ENCODE data around the gene NFIB. TPM values are rescaled to one million over a fixed set of nuclear protein-coding genes. Genes with fewer than 3 reads are reported as not detected.
A peak's percentile ranks its signal among the peaks of the same experiment; 100 is the strongest.

NFIB gene
- total RNA-seq, 1 experiment from 2014 or later: 18.6 TPM

- no peak overlapping the region for H3K4me3 ChIP-seq (ENCODE audit: low read length)
- no TSS peak for BruUV-seq (replicated peaks)
- no peaks in the 10 kb centered on the region for H4K20me1 ChIP-seq (ENCODE audit: low read length)
- no peak for TF ChIP-seq EZH2phosphoT487 (IDR thresholded peaks at IDR 0.05; ENCODE audit: borderline replicate concordance, low read length)
- TF ChIP-seq, protein P1, sequence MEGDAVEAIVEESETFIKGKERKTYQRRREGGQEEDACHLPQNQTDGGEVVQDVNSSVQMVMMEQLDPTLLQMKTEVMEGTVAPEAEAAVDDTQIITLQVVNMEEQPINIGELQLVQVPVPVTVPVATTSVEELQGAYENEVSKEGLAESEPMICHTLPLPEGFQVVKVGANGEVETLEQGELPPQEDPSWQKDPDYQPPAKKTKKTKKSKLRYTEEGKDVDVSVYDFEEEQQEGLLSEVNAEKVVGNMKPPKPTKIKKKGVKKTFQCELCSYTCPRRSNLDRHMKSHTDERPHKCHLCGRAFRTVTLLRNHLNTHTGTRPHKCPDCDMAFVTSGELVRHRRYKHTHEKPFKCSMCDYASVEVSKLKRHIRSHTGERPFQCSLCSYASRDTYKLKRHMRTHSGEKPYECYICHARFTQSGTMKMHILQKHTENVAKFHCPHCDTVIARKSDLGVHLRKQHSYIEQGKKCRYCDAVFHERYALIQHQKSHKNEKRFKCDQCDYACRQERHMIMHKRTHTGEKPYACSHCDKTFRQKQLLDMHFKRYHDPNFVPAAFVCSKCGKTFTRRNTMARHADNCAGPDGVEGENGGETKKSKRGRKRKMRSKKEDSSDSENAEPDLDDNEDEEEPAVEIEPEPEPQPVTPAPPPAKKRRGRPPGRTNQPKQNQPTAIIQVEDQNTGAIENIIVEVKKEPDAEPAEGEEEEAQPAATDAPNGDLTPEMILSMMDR (conservative IDR thresholded peaks at IDR 0.05; ENCODE audit: low read depth, low read length): no peak
- no peak for TF ChIP-seq EZH2 (IDR thresholded peaks at IDR 0.05; ENCODE audit: low read length, unreplicated experiment)
- no peaks in the 10 kb centered on the region for H3K79me2 ChIP-seq (ENCODE audit: low read length)
- ATAC-seq: no peak
- no peaks in the 10 kb centered on the region for H3K9me3 ChIP-seq (ENCODE audit: low read length)
- H3F3A ChIP-seq (ENCODE audit: low read length, unreplicated experiment): no peaks in the 10 kb centered on the region
- no peaks in the 10 kb centered on the region for H3K9me2 ChIP-seq (replicated peaks; ENCODE audit: low read length)
- DNase-seq: no peak
- ChIA-PET POLR2A (ENCODE audit: unreplicated experiment) (interaction anchor here (0.6 to 0.7 kb wide), 2 partner anchors 82 to 638 kb away, joined by 8 to 33 read pairs; no protein-coding TSS in a partner anchor), CTCF (interaction anchor here (0.8 kb wide), 1 partner anchor 73 kb away, joined by 6 read pairs; no protein-coding TSS in a partner anchor)
- intact Hi-C loops (cut with micrococcal nuclease): loop anchor here (2.0 to 10.0 kb wide), 2 partner anchors 74 to 972 kb away; no protein-coding TSS in a partner anchor
- H2AFZ ChIP-seq (ENCODE audit: low read length): no peak overlapping the region
- peak overlapping the region; percentile 54 for H3K4me2 ChIP-seq (ENCODE audit: low read length)
- H3K9ac ChIP-seq (ENCODE audit: low read length): no peak overlapping the region
- peak overlapping the region; percentile 42 for H3K27ac ChIP-seq (ENCODE audit: low read length)
- peaks cover 26% of the 10 kb centered on the region for H3K4me1 ChIP-seq (ENCODE audit: insufficient read depth, low read length)
- H3K36me3 ChIP-seq (ENCODE audit: low read depth, low read length): no peaks in the 10 kb centered on the region
- no peaks in the 10 kb centered on the region for H3K27me3 ChIP-seq (ENCODE audit: low read length)
Measured at GRCh38 chr9:14327036-14327435, 13.1 kb upstream of the NFIB start.

DNA sequence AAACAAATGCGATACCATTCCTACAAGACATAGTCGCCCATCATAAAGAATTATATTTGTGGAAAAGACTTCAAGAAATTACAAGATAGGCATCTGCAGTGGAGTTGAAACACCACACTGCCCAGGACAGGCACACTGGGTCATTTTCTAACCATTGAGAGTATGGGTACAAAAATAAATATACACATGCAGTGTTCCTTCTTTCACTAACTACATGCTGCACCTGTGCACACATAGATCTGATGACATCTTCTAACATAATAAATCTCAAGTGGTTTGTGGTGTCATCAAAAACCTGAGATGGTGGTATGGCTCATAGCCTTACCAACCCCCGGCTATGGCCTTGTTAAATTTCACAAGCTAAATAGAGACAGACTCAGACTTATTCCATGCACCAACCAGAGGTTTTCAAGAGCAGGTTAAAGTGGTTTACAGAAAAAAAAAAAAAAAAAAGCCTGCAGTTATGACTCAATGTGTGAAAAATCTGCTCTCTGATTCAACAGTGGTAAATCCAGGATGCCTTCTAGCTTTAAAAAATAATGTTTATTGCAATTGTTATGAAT lies 12.4 kb upstream of the NFIB start:
- peak overlapping the region; percentile 31; the same call in 1 of the 2 replicates for H3K4me3 ChIP-seq (ENCODE audit: low read length)
- H3F3A ChIP-seq (ENCODE audit: low read length, unreplicated experiment): no peaks in the 10 kb centered on the region
- ChIA-PET CTCF (interaction anchor here (0.6 to 0.8 kb wide), 3 partner anchors 28 to 974 kb away, joined by 5 to 6 read pairs (median 6); no protein-coding TSS in a partner anchor), POLR2A (ENCODE audit: unreplicated experiment) (interaction anchor here (0.6 to 0.7 kb wide), 2 partner anchors 81 to 638 kb away, joined by 8 to 33 read pairs; no protein-coding TSS in a partner anchor)
- H3K27ac ChIP-seq (ENCODE audit: low read length): peak overlapping the region; percentile 52
- H3K79me2 ChIP-seq (ENCODE audit: low read length): peaks cover 6% of the 10 kb centered on the region
- no peaks in the 10 kb centered on the region for H3K36me3 ChIP-seq (ENCODE audit: low read depth, low read length)
- intact Hi-C loops (cut with micrococcal nuclease): loop anchor here (2.0 to 10.0 kb wide), 2 partner anchors 74 to 972 kb away; no protein-coding TSS in a partner anchor
- H4K20me1 ChIP-seq (ENCODE audit: low read length): no peaks in the 10 kb centered on the region
- peaks cover 30% of the 10 kb centered on the region for H3K4me1 ChIP-seq (ENCODE audit: insufficient read depth, low read length)
- DNase-seq (peak; percentile 92), ATAC-seq (peak; percentile 67)
- no peaks in the 10 kb centered on the region for H3K9me2 ChIP-seq (replicated peaks; ENCODE audit: low read length)
- no peak for TF ChIP-seq EZH2 (IDR thresholded peaks at IDR 0.05; ENCODE audit: low read length, unreplicated experiment)
- no peak for TF ChIP-seq EZH2phosphoT487 (IDR thresholded peaks at IDR 0.05; ENCODE audit: borderline replicate concordance, low read length)
- TF ChIP-seq, protein P1 (conservative IDR thresholded peaks at IDR 0.05; ENCODE audit: low read depth, low read length): no peak
- H3K9me3 ChIP-seq (ENCODE audit: low read length): no peaks in the 10 kb centered on the region
- no peak overlapping the region for H3K9ac ChIP-seq (ENCODE audit: low read length)
- H2AFZ ChIP-seq (ENCODE audit: low read length): no peak overlapping the region
- BruUV-seq (replicated peaks): no TSS peak
- peak overlapping the region; percentile 56 for H3K4me2 ChIP-seq (ENCODE audit: low read length)
- H3K27me3 ChIP-seq (ENCODE audit: low read length): no peaks in the 10 kb centered on the region

DNA sequence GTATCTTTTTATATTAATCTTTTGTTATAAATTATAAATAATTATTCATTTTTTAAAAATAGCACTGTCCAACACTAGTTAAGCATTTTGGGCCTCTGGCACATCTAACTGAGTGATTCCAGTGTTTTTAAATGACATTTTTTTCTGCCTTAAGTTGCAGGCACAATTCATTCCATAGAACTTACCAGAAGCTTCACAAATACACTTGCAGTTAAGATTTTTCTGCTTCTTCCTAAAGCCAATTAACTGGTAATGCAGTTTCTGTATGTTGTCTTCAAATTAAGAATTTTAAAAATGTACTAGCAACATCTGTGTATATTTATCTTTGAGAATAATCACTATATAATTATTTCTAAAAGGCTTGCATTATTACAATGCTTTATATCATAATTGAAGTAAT lies 11.2 kb upstream of the NFIB start:
- H3K9ac ChIP-seq (ENCODE audit: low read length): no peak overlapping the region
- H4K20me1 ChIP-seq (ENCODE audit: low read length): no peaks in the 10 kb centered on the region
- H3K4me2 ChIP-seq (ENCODE audit: low read length): no peak overlapping the region
- H3K9me2 ChIP-seq (replicated peaks; ENCODE audit: low read length): no peaks in the 10 kb centered on the region
- no peak for ATAC-seq
- intact Hi-C loops (cut with micrococcal nuclease): loop anchor here (10.0 kb wide), 1 partner anchor 970 kb away; no protein-coding TSS in a partner anchor
- no TSS peak for BruUV-seq (replicated peaks)
- peaks cover 40% of the 10 kb centered on the region for H3K4me1 ChIP-seq (ENCODE audit: insufficient read depth, low read length)
- CTCF ChIA-PET: no interaction called here
- H3K27me3 ChIP-seq (ENCODE audit: low read length): no peaks in the 10 kb centered on the region
- H3K36me3 ChIP-seq (ENCODE audit: low read depth, low read length): no peaks in the 10 kb centered on the region
- no peak overlapping the region for H3K27ac ChIP-seq (ENCODE audit: low read length)
- H3K79me2 ChIP-seq (ENCODE audit: low read length): peaks cover 11% of the 10 kb centered on the region
- POLR2A ChIA-PET (ENCODE audit: unreplicated experiment): no interaction called here
- H3K9me3 ChIP-seq (ENCODE audit: low read length): no peaks in the 10 kb centered on the region
- no peak overlapping the region for H2AFZ ChIP-seq (ENCODE audit: low read length)
- no peak for TF ChIP-seq EZH2 (IDR thresholded peaks at IDR 0.05; ENCODE audit: low read length, unreplicated experiment)
- TF ChIP-seq EZH2phosphoT487 (IDR thresholded peaks at IDR 0.05; ENCODE audit: borderline replicate concordance, low read length): no peak
- TF ChIP-seq, protein P1 (conservative IDR thresholded peaks at IDR 0.05; ENCODE audit: low read depth, low read length): no peak
- H3K4me3 ChIP-seq (ENCODE audit: low read length): no peak overlapping the region
- no peak for DNase-seq
- H3F3A ChIP-seq (ENCODE audit: low read length, unreplicated experiment): no peaks in the 10 kb centered on the region

Data from PC-3 (cell line).